ENCODE data around the gene SMARCC2.
"Not testable (repeated sequence)": the region's sequence is repeated elsewhere in the genome, so short reads cannot be mapped to it uniquely, and the experiment has no call there.

Gene SMARCC2

DNA sequence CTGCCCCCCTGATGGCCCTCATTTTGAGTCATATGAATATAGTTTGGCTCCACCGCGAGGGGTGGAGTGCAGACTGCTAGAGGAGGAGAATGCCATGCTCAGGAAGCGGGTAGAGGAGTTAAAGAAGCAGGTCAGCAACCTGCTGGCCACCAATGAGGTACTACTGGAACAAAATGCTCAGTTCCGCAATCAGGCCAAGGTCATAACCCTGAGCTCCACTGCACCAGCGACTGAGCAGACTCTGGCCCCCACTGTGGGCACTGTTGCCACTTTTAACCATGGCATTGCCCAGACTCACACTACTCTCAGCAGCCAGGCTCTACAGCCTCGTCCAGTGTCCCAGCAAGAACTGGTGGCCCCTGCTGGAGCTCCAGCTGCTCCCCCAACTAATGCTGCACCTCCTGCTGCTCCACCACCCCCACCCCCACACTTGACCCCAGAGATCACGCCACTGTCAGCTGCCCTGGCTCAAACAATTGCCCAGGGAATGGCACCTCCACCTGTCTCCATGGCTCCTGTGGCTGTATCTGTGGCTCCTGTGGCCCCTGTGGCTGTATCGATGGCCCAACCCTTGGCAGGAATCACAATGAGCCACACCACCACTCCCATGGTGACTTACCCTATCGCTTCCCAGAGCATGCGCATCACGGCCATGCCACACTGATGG lies 67.9 kb downstream of the SMARCC2 start:
- H3K9ac ChIP-seq (ENCODE audit: insufficient read length): no peak overlapping the region
- no peak for DNase-seq (ENCODE audit: low read depth, low spot score)
- H3K4me3 ChIP-seq: no peak overlapping the region
- no peak for TF ChIP-seq POLR2AphosphoS5 (IDR thresholded peaks at IDR 0.05; ENCODE audit: borderline replicate concordance, low read depth, low read length)
- TF ChIP-seq FOXP2 (optimal IDR thresholded peaks at IDR 0.05; ENCODE audit: control extremely low read depth, extremely low read length, insufficient read depth): no peak
- TF ChIP-seq EZH2 (IDR thresholded peaks at IDR 0.05): no peak
- no peaks in the 10 kb centered on the region for H3K9me3 ChIP-seq (ENCODE audit: low read depth, low read length)
- H3K36me3 ChIP-seq (ENCODE audit: insufficient read depth, low read length): peaks cover 29% of the 10 kb centered on the region
- H3K27ac ChIP-seq: no peak overlapping the region

DNA sequence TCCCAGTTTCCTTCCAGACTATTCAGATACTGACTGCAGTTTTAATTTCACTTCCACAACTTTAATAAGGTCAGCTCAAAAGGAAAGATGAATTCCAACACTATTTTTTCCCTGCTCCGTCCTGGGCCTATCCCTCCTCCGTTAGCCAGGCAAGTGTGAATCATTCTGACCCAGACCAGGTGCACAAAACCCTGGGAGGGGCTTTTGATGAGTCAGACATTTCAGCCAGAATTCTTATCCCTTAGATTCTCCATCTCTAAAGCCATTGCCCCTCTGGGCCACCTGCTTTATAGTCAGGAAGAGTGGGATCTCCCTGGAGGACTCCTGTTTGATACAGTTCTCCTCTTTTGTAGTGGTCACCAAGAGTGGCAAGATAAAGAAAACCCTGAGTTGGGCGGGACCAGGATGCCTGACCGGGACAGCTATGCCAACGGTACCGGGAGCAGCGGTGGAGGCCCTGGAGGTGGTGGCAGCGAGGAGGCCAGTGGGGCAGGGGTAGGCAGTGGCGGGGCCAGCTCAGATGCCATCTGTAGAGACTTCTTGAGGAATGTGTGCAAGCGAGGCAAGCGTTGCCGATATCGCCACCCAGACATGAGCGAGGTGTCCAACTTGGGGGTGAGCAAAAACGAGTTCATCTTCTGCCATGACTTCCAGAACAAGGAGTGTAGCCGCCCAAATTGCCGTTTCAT lies 69.0 kb downstream of the SMARCC2 start:
- Histone ChIP-seq H3K4me3 (no peak overlapping the region), H3K27ac (peak overlapping the region; percentile 58; the same call in 1 of the 2 replicates), H3K36me3 (ENCODE audit: insufficient read depth, low read length) (peaks cover 29% of the 10 kb centered on the region), H3K9me3 (ENCODE audit: low read depth, low read length) (no peaks in the 10 kb centered on the region), H3K9ac (ENCODE audit: insufficient read length) (peak overlapping the region; percentile 63)
- DNase-seq (ENCODE audit: low read depth, low spot score): no peak
- TF ChIP-seq EZH2 (IDR thresholded peaks at IDR 0.05): no peak
- TF ChIP-seq FOXP2 (optimal IDR thresholded peaks at IDR 0.05; ENCODE audit: control extremely low read depth, extremely low read length, insufficient read depth): no peak
- no peak for TF ChIP-seq POLR2AphosphoS5 (IDR thresholded peaks at IDR 0.05; ENCODE audit: borderline replicate concordance, low read depth, low read length)

DNA sequence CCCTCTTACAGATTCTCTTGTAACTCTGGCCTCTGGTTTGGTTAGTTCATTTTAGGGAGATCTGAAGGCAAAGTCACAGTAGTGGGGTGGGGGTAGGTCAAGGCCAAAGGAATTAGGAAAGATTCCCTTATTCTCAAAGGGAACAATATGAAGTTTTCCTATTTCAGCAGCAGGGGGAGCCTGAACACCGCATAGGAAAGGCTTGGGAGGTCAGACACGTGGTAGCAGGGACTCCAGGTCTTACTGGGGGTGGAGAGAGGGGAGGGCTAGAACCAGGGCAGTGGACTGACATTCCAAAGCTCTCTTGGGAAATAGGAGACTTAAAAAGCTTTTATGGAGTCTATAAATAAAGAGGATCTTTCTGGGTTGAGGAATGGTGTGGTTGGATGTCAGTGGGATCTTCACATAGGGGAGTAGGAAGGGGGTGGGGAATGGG lies 69.9 kb downstream of the SMARCC2 start:
- Histone ChIP-seq H3K9me3 (ENCODE audit: low read depth, low read length) (no peaks in the 10 kb centered on the region), H3K36me3 (ENCODE audit: insufficient read depth, low read length) (peaks cover 29% of the 10 kb centered on the region), H3K4me3 (peak overlapping the region; percentile 93), H3K9ac (ENCODE audit: insufficient read length) (peak overlapping the region; percentile 78), H3K27ac (peak overlapping the region; percentile 81; the same call in 1 of the 2 replicates)
- DNase-seq (ENCODE audit: low read depth, low spot score): peak; percentile 63
- TF ChIP-seq EZH2 (IDR thresholded peaks at IDR 0.05): no peak
- no peak for TF ChIP-seq FOXP2 (optimal IDR thresholded peaks at IDR 0.05; ENCODE audit: control extremely low read depth, extremely low read length, insufficient read depth)
- TF ChIP-seq POLR2AphosphoS5 (IDR thresholded peaks at IDR 0.05; ENCODE audit: borderline replicate concordance, low read depth, low read length): no peak; the same call in 1 of the 2 replicates

DNA sequence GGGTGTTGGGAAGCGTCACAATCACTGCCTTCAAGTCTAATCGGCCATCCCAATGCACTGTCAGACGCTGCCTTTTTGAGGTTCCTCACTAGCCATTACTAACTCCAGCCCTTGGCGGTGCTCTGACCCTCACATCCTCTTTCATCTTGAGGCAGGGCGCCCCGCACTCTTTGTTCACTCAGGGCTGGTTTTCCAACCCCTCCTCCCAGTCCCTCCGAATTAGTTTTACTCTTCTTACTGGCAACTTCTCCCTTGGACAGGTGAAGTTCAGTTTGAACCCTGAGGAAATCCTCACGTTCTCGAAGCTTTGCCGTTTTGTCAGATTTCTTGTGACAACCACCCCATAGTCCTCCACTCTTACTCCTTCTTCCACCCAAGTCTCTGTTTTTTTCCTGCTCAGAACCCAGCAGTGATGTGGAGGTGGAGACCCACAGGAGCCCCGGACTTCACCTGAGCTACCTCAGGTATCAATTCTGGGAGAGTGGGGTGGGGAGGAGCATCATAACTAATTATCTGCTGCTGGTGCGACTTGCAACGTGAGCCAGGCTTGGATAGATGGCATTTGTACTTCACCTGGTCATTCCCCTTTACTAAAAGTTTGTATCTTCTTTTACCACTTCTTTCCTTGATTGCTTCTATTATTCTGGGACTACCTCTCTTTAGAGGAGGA lies 70.5 kb downstream of the SMARCC2 start:
- no peaks in the 10 kb centered on the region for H3K9me3 ChIP-seq (ENCODE audit: low read depth, low read length)
- peak overlapping the region; percentile 78 for H3K9ac ChIP-seq (ENCODE audit: insufficient read length)
- H3K4me3 ChIP-seq: peak overlapping the region; percentile 93
- peak overlapping the region; percentile 81 for H3K27ac ChIP-seq
- H3K36me3 ChIP-seq (ENCODE audit: insufficient read depth, low read length): peaks cover 34% of the 10 kb centered on the region
- no peak for TF ChIP-seq FOXP2 (optimal IDR thresholded peaks at IDR 0.05; ENCODE audit: control extremely low read depth, extremely low read length, insufficient read depth)
- no peak for TF ChIP-seq POLR2AphosphoS5 (IDR thresholded peaks at IDR 0.05; ENCODE audit: borderline replicate concordance, low read depth, low read length)
- TF ChIP-seq EZH2 (IDR thresholded peaks at IDR 0.05): no peak
- DNase-seq (ENCODE audit: low read depth, low spot score): no peak

DNA sequence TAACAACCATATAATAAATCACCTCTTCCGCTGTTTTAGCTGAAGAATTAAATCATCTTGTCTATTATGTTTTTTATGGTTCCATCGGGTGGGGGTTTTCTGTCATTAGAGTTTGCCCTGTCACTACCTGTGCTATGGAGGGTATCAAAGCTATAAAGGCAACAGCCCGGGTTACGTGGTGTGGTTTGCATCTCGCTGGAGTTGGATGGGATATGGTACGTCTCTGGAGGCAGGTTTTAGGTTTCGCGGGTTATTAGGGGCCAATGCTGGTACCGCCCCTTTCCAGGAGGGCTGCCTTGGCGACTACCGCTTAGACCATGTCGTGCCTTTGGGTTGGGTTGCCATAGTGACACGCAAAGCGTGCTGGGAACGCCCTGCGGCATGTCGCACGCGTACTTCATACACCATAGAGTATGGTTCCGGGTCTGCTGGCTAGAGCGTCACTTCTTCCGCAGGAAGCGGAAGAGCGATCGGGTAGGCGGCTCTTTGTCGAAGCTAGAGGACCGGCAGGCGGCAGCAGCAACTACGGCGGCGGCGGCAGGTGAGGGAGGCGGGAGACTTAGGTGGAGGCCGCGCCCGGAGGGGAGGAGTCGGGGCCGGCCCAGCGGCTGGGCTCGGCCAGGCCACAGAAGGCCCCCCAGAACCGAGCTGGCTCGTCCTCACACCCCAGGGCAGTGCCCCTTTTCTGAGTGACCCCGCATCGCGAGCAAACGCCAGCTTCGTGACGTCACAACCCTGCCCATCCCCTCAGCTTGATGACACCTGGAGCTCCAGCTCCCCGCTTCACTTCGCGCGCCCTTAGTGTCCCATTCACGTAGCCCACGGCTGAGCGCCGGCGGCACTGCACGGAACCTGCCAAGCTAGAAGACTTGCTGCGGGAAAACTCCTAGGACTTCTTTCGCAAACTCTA lies 71.2 kb downstream of the SMARCC2 start, which contains the start of gene ZC3H10:
TSS of gene ZC3H10 (plus strand) at position 489 of the 910 bp plus-strand sequence. CDS start 2,297 bp downstream, outside the sequence.
- Histone ChIP-seq H3K36me3 (ENCODE audit: insufficient read depth, low read length) (peaks cover 42% of the 10 kb centered on the region), H3K9me3 (ENCODE audit: low read depth, low read length) (no peaks in the 10 kb centered on the region), H3K4me3 (peak within 1 kb of the TSS; percentile 93), H3K27ac (peak within 1 kb of the TSS; percentile 98), H3K9ac (ENCODE audit: insufficient read length) (peak within 1 kb of the TSS; percentile 96)
- TF ChIP-seq FOXP2 (optimal IDR thresholded peaks at IDR 0.05; ENCODE audit: control extremely low read depth, extremely low read length, insufficient read depth) (peak; percentile 96), EZH2 (IDR thresholded peaks at IDR 0.05) (no peak), POLR2AphosphoS5 (IDR thresholded peaks at IDR 0.05; ENCODE audit: borderline replicate concordance, low read depth, low read length) (peak; percentile 99)
- peak; percentile 99 for DNase-seq (ENCODE audit: low read depth, low spot score)

DNA sequence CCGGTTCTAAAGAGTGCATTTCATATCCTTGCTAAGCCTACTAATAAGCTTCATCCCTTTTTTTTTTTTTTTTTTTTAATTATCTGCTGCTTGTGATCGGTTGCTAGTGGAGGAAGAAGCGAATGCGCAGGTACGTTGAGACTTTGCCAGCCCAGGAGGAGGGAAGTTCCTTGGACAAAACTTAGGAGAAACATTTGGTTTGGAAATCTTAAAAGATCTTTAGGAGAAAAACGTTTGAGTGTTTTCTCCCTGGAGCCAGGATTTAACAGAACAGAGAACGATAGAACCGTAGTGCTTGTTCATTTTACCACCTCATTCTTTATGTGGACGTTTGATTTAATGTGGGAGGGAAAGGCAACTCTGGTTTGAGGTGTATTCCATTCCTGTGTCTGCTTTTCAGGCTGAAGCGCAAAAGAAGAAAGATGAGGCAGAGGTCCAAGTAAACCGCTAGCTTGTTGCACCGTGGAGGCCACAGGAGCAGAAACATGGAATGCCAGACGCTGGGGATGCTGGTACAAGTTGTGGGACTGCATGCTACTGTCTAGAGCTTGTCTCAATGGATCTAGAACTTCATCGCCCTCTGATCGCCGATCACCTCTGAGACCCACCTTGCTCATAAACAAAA lies 72.1 kb downstream of the SMARCC2 start:
- peak overlapping the region; percentile 98 for H3K27ac ChIP-seq
- DNase-seq (ENCODE audit: low read depth, low spot score); H3K9me3 ChIP-seq (ENCODE audit: low read depth, low read length): not testable (repeated sequence)
- H3K4me3 ChIP-seq: peak overlapping the region; percentile 93
- peaks cover 51% of the 10 kb centered on the region for H3K36me3 ChIP-seq (ENCODE audit: insufficient read depth, low read length)
- peak overlapping the region; percentile 96 for H3K9ac ChIP-seq (ENCODE audit: insufficient read length)

DNA sequence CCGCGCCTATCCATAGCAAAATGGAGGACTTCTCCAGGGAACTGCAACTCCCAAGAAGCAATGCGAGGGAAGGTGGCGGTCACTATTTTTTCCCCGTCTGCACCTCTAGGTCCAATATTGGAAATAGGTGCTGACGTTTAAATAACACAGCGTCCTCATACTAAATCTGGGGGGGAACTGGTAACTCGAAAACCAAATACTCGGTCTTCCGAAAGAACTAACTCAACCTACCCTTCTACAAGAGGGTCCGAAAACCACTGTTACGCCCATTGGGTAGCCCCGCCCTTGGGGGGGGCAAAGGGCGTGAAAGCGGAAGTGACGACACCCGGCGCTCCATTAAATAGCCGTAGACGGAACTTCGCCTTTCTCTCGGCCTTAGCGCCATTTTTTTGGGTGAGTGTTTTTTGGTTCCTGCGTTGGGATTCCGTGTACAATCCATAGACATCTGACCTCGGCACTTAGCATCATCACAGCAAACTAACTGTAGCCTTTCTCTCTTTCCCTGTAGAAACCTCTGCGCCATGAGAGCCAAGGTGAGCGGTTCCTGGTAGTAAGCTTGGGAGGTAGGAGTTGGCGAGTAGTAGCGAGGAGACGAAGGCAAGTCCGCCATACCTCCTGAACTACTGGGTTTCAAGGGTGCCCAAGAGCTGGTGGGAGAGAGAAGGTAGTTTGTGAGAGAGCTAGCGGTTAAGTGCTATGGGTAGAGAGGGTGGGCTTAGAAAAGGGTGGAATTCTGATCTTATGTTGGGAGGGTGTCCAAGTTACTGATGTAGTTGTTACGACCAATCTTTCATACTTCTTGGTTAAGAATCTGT lies 72.8 kb downstream of the SMARCC2 start, which contains the start of gene RPL41:
TSS of gene RPL41 (plus strand) at position 367 of the 815 bp plus-strand sequence.
- peak within 1 kb of the TSS; percentile 93 for H3K4me3 ChIP-seq
- H3K9ac ChIP-seq (ENCODE audit: insufficient read length): peak within 1 kb of the TSS; percentile 96
- TF ChIP-seq POLR2AphosphoS5 (IDR thresholded peaks at IDR 0.05; ENCODE audit: borderline replicate concordance, low read depth, low read length) (peak; percentile 100), FOXP2 (optimal IDR thresholded peaks at IDR 0.05; ENCODE audit: control extremely low read depth, extremely low read length, insufficient read depth) (no peak)
- peak within 1 kb of the TSS; percentile 98 for H3K27ac ChIP-seq
- peak; percentile 81 for DNase-seq (ENCODE audit: low read depth, low spot score)
- no peaks in the 10 kb centered on the region for H3K9me3 ChIP-seq (ENCODE audit: low read depth, low read length)
- peaks cover 54% of the 10 kb centered on the region for H3K36me3 ChIP-seq (ENCODE audit: insufficient read depth, low read length)
